GM11168 (cell line): Measurements from ENCODE around the gene PCDHB6.
"Not testable (repeated sequence)": the region's sequence is repeated elsewhere in the genome, so short reads cannot be mapped to it uniquely, and the experiment has no call there.

Experiments used
- in situ Hi-C: fragments of 300-500 bp; cut with MboI; formaldehyde crosslinking; loops from one replicate; pipeline ENCODE4 v1.12.0; 2022; ENCODE audit warnings: low sequenced_read_pairs; ENCODE audit not compliant: unreplicated experiment

The PCDHB6 gene

DNA sequence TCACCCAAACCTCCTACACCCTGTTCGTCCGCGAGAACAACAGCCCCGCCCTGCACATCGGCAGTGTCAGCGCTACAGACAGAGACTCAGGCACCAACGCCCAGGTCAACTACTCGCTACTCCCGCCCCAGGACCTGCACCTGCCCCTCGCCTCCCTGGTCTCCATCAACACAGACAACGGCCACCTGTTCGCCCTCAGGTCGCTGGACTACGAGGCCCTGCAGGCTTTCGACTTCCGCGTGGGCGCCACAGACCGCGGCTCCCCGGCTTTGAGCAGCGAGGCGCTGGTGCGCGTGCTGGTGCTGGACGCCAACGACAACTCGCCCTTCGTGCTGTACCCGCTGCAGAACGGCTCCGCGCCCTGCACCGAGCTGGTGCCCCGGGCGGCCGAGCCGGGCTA, 51.3 kb downstream of the PCDHB6 start:
- in situ Hi-C loops = not testable (repeated sequence)

DNA sequence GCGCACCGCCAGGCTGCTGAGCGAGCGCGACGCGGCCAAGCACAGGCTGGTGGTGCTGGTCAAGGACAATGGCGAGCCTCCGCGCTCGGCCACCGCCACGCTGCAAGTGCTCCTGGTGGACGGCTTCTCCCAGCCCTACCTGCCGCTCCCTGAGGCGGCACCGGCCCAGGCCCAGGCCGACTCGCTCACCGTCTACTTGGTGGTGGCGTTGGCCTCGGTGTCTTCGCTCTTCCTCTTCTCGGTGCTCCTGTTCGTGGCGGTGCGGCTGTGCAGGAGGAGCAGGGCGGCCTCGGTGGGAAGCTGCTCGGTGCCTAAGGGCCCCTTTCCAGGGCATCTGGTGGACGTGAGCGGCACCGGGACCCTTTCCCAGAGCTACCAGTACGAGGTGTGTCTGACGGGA, 51.8 kb downstream of the PCDHB6 start:
- in situ Hi-C loops = not testable (repeated sequence)
